ENCODE measurements around the gene CYTH1. TPM values are rescaled to one million over a fixed set of nuclear protein-coding genes. Genes with fewer than 3 reads are reported as not detected.

The CYTH1 gene
- total RNA-seq, 1 experiment from 2014 or later = 18.9 TPM

- H3K4me1 ChIP-seq (replicated peaks) = peaks cover 28% of the 10 kb centered on the region
- H3K36me3 ChIP-seq = no peaks in the 10 kb centered on the region
- H3K27ac ChIP-seq = no peak overlapping the region
Observed at GRCh38 chr17:78724544-78724943, 57.5 kb downstream of the CYTH1 start.

GRCh38 chr17:78723957-78724356, 58.1 kb downstream of the CYTH1 start:
- Histone ChIP-seq H3K27me3 (replicated peaks) (no peaks in the 10 kb centered on the region), H3K4me3 (no peak overlapping the region), H3K36me3 (no peaks in the 10 kb centered on the region), H3K4me1 (replicated peaks) (peaks cover 28% of the 10 kb centered on the region), H3K27ac (no peak overlapping the region), H3K9me3 (replicated peaks) (no peaks in the 10 kb centered on the region)
- DNase-seq (ENCODE audit: low read depth in 1 of 2, low spot score in 2 of 2) = no peak

More at GRCh38 chr17:78724544-78724943, 57.5 kb downstream of the CYTH1 start:
- peak in 1 of 2 experiments; percentile 46 for DNase-seq (ENCODE audit: low read depth in 1 of 2, low spot score in 2 of 2)
- H3K4me3 ChIP-seq = no peak overlapping the region
- H3K9me3 ChIP-seq (replicated peaks) = no peaks in the 10 kb centered on the region
- no peaks in the 10 kb centered on the region for H3K27me3 ChIP-seq (replicated peaks)

- no peak for DNase-seq (ENCODE audit: low read depth in 1 of 2, low spot score in 2 of 2)
- H3K27ac ChIP-seq = no peak overlapping the region
- H3K4me3 ChIP-seq = no peak overlapping the region
- H3K4me1 ChIP-seq (replicated peaks) = peaks cover 28% of the 10 kb centered on the region
- H3K27me3 ChIP-seq (replicated peaks) = no peaks in the 10 kb centered on the region
- no peaks in the 10 kb centered on the region for H3K36me3 ChIP-seq
- H3K9me3 ChIP-seq (replicated peaks) = no peaks in the 10 kb centered on the region
Observed at GRCh38 chr17:78723001-78723796, 58.9 kb downstream of the CYTH1 start.

- Histone ChIP-seq H3K27me3 (replicated peaks) (no peaks in the 10 kb centered on the region), H3K27ac (no peak overlapping the region), H3K4me3 (no peak overlapping the region), H3K36me3 (no peaks in the 10 kb centered on the region), H3K4me1 (replicated peaks) (peaks cover 36% of the 10 kb centered on the region), H3K9me3 (replicated peaks) (no peaks in the 10 kb centered on the region)
- DNase-seq (ENCODE audit: low read depth in 1 of 2, low spot score in 2 of 2) = no peak
Observed at GRCh38 chr17:78722246-78722761, 59.8 kb downstream of the CYTH1 start.

- Histone ChIP-seq H3K36me3 (no peaks in the 10 kb centered on the region), H3K27me3 (replicated peaks) (no peaks in the 10 kb centered on the region), H3K27ac (no peak overlapping the region), H3K4me3 (no peak overlapping the region), H3K4me1 (replicated peaks) (peaks cover 52% of the 10 kb centered on the region), H3K9me3 (replicated peaks) (no peaks in the 10 kb centered on the region)
- no peak for DNase-seq (ENCODE audit: low read depth in 1 of 2, low spot score in 2 of 2)
Observed at GRCh38 chr17:78719630-78720298, 62.3 kb downstream of the CYTH1 start.

- Histone ChIP-seq H3K4me1 (replicated peaks) (peaks cover 51% of the 10 kb centered on the region), H3K36me3 (no peaks in the 10 kb centered on the region), H3K9me3 (replicated peaks) (no peaks in the 10 kb centered on the region), H3K4me3 (no peak overlapping the region), H3K27ac (no peak overlapping the region), H3K27me3 (replicated peaks) (no peaks in the 10 kb centered on the region)
- no peak for DNase-seq (ENCODE audit: low read depth in 1 of 2, low spot score in 2 of 2)
Observed at GRCh38 chr17:78718575-78719208, 63.4 kb downstream of the CYTH1 start.

- peak overlapping the region; percentile 18 for H3K4me3 ChIP-seq
- H3K4me1 ChIP-seq (replicated peaks) = peaks cover 46% of the 10 kb centered on the region
- H3K36me3 ChIP-seq = no peaks in the 10 kb centered on the region
- DNase-seq (ENCODE audit: low read depth in 1 of 2, low spot score in 2 of 2) = peak in 1 of 2 experiments; percentile 66
- no peaks in the 10 kb centered on the region for H3K9me3 ChIP-seq (replicated peaks)
- H3K27me3 ChIP-seq (replicated peaks) = no peaks in the 10 kb centered on the region
- H3K27ac ChIP-seq = no peak overlapping the region
Observed at GRCh38 chr17:78717431-78717980, 64.6 kb downstream of the CYTH1 start.

- peak overlapping the region; percentile 18 for H3K4me3 ChIP-seq
- H3K27ac ChIP-seq = no peak overlapping the region
- no peaks in the 10 kb centered on the region for H3K9me3 ChIP-seq (replicated peaks)
- no peaks in the 10 kb centered on the region for H3K36me3 ChIP-seq
- H3K4me1 ChIP-seq (replicated peaks) = peaks cover 43% of the 10 kb centered on the region
- DNase-seq (ENCODE audit: low read depth in 1 of 2, low spot score in 2 of 2) = peak in 1 of 2 experiments; percentile 69
- no peaks in the 10 kb centered on the region for H3K27me3 ChIP-seq (replicated peaks)
Observed at GRCh38 chr17:78716814-78717393, 65.2 kb downstream of the CYTH1 start.

GRCh38 chr17:78716292-78716691, 65.8 kb downstream of the CYTH1 start:
- Histone ChIP-seq H3K4me3 (no peak overlapping the region), H3K27ac (no peak overlapping the region), H3K27me3 (replicated peaks) (no peaks in the 10 kb centered on the region), H3K9me3 (replicated peaks) (no peaks in the 10 kb centered on the region), H3K36me3 (no peaks in the 10 kb centered on the region), H3K4me1 (replicated peaks) (peaks cover 43% of the 10 kb centered on the region)
- DNase-seq (ENCODE audit: low read depth in 1 of 2, low spot score in 2 of 2) = no peak

GRCh38 chr17:78715876-78716275, 66.2 kb downstream of the CYTH1 start:
- Histone ChIP-seq H3K4me1 (replicated peaks) (peaks cover 43% of the 10 kb centered on the region), H3K4me3 (no peak overlapping the region), H3K27me3 (replicated peaks) (no peaks in the 10 kb centered on the region), H3K9me3 (replicated peaks) (no peaks in the 10 kb centered on the region), H3K27ac (peak overlapping the region; percentile 19; the same call in 1 of the 2 replicates), H3K36me3 (no peaks in the 10 kb centered on the region)
- DNase-seq (ENCODE audit: low read depth in 1 of 2, low spot score in 2 of 2) = no peak

GRCh38 chr17:78715000-78715771, 66.9 kb downstream of the CYTH1 start:
- peak; percentile 68 to 88 for DNase-seq (ENCODE audit: low read depth in 1 of 2, low spot score in 2 of 2)
- Histone ChIP-seq H3K27me3 (replicated peaks) (no peaks in the 10 kb centered on the region), H3K4me3 (no peak overlapping the region), H3K27ac (peak overlapping the region; percentile 19), H3K36me3 (no peaks in the 10 kb centered on the region), H3K4me1 (replicated peaks) (peaks cover 43% of the 10 kb centered on the region), H3K9me3 (replicated peaks) (no peaks in the 10 kb centered on the region)

GRCh38 chr17:78714534-78714933, 67.5 kb downstream of the CYTH1 start:
- no peaks in the 10 kb centered on the region for H3K36me3 ChIP-seq
- H3K4me1 ChIP-seq (replicated peaks) = peaks cover 43% of the 10 kb centered on the region
- H3K27ac ChIP-seq = peak overlapping the region; percentile 7; the same call in 1 of the 2 replicates
- no peak overlapping the region for H3K4me3 ChIP-seq
- H3K27me3 ChIP-seq (replicated peaks) = no peaks in the 10 kb centered on the region
- H3K9me3 ChIP-seq (replicated peaks) = no peaks in the 10 kb centered on the region
- no peak for DNase-seq (ENCODE audit: low read depth in 1 of 2, low spot score in 2 of 2)

- Histone ChIP-seq H3K27me3 (replicated peaks) (no peaks in the 10 kb centered on the region), H3K36me3 (peaks cover 6% of the 10 kb centered on the region; the same call in 1 of the 2 replicates), H3K9me3 (replicated peaks) (no peaks in the 10 kb centered on the region), H3K4me3 (no peak overlapping the region), H3K4me1 (replicated peaks) (peaks cover 36% of the 10 kb centered on the region), H3K27ac (no peak overlapping the region)
- no peak for DNase-seq (ENCODE audit: low read depth in 1 of 2, low spot score in 2 of 2)
Observed at GRCh38 chr17:78712043-78712442, 70.0 kb downstream of the CYTH1 start.
